Neural cell (in vitro differentiated cells): ENCODE results near the gene CDH4. TPM values are rescaled to one million over a fixed set of nuclear protein-coding genes. Genes with fewer than 3 reads are reported as not detected.

ENCODE experiments used
- H2AFZ ChIP-seq: fragments of 200-600, 300-800 bp; sonication (generic), shearing (Covaris generic); 2 replicates; pipeline ENCODE4 v1.6.0; 2014; ENCODE audit warnings: low read depth, mild to moderate bottlenecking, antibody characterized with exemption, low read length, moderate library complexity
- H3F3A ChIP-seq: fragments of 200-600 bp; shearing (Covaris generic); 2 replicates; pipeline ENCODE4 v1.6.1; 2016; ENCODE audit warnings: mild to moderate bottlenecking, moderate library complexity, mixed read lengths, antibody characterized with exemption, low read length; ENCODE audit not compliant: insufficient read depth, poor library complexity, severe bottlenecking
- H3K27ac ChIP-seq: fragments of 200-600, 300-800 bp; sonication (generic), shearing (Covaris generic); 2 replicates; pipeline ENCODE4 v1.5.1; 2014; ENCODE audit warnings: mild to moderate bottlenecking, low read length, moderate library complexity
- H3K27me3 ChIP-seq: fragments of 300-800, 200-600 bp; sonication (generic), shearing (Covaris generic); 2 replicates; pipeline ENCODE4 v1.6.0; 2014; ENCODE audit warnings: mild to moderate bottlenecking, low read depth, low read length, moderate library complexity; ENCODE audit not compliant: insufficient read depth
- H3K36me3 ChIP-seq: fragments of 300-800, 200-600 bp; sonication (generic), shearing (Covaris generic); 2 replicates; pipeline ENCODE4 v1.5.1; 2014; ENCODE audit warnings: mild to moderate bottlenecking, antibody characterized with exemption, low read length, moderate library complexity; ENCODE audit not compliant: insufficient read depth
- H3K4me2 ChIP-seq: fragments of 300-800, 200-600 bp; sonication (generic), shearing (Covaris generic); 2 replicates; pipeline ENCODE4 v1.6.0; 2014; ENCODE audit warnings: mild to moderate bottlenecking, low read length
- H3K4me3 ChIP-seq: fragments of 300-800, 200-600 bp; sonication (generic), shearing (Covaris generic); 2 replicates; pipeline ENCODE4 v1.5.1; 2014; ENCODE audit warnings: mild to moderate bottlenecking, low read length, moderate library complexity
- H3K79me2 ChIP-seq: fragments of 200-600 bp; shearing (Covaris generic); replicated peaks from 2 replicates; pipeline ENCODE4 v1.6.0; 2014; ENCODE audit warnings: mild to moderate bottlenecking, low read length, moderate library complexity; ENCODE audit not compliant: insufficient read depth
- H3K9ac ChIP-seq: fragments of 300-800, 200-600 bp; sonication (generic), shearing (Covaris generic); 2 replicates; pipeline ENCODE4 v1.6.1; 2016; ENCODE audit warnings: mild to moderate bottlenecking, low read length, mixed read lengths
- H3K9me2 ChIP-seq: fragments of 200-600 bp; shearing (Covaris generic); 2 replicates; pipeline ENCODE4 v1.6.1; 2016; ENCODE audit warnings: mild to moderate bottlenecking, low read length, mixed read lengths; ENCODE audit not compliant: insufficient read depth
- H3K9me3 ChIP-seq: fragments of 200-600, 300-800 bp; sonication (generic), shearing (Covaris generic); 2 replicates; pipeline ENCODE4 v1.6.1; 2016; ENCODE audit warnings: mild to moderate bottlenecking, mixed run types, low read length, moderate library complexity, mixed read lengths
- H4K20me1 ChIP-seq: fragments of 200-600 bp; shearing (Covaris generic); 2 replicates; pipeline ENCODE4 v1.6.1; 2016; ENCODE audit warnings: mild to moderate bottlenecking, mixed run types; ENCODE audit not compliant: insufficient read depth
- CTCF ChIP-seq: fragments of 450-650 bp; IDR thresholded peaks from 2 replicates; pipeline ENCODE4 v1.5.1; 2014; ENCODE audit warnings: antibody characterized with exemption, mild to moderate bottlenecking, moderate library complexity; ENCODE audit not compliant: poor library complexity, severe bottlenecking
- EP300 ChIP-seq: fragments of 450-650 bp; conservative IDR thresholded peaks from 2 replicates; pipeline ENCODE4 v1.6.1; 2014; ENCODE audit warnings: antibody characterized with exemption, mild to moderate bottlenecking, moderate library complexity; ENCODE audit not compliant: poor library complexity, severe bottlenecking
- EZH2 ChIP-seq: fragments of 200-600, 300-800 bp; shearing (Covaris generic), sonication (generic); IDR thresholded peaks from 2 replicates; pipeline ENCODE4 v1.6.1; 2014; ENCODE audit warnings: antibody characterized with exemption, low read length, borderline replicate concordance, mild to moderate bottlenecking; ENCODE audit not compliant: insufficient read depth, poor library complexity, severe bottlenecking
- MXI1 ChIP-seq: fragments of 450-650 bp; conservative IDR thresholded peaks from 2 replicates; pipeline ENCODE4 v1.6.1; 2014; ENCODE audit warnings: antibody characterized with exemption, mild to moderate bottlenecking; ENCODE audit not compliant: poor library complexity, severe bottlenecking
- POLR2AphosphoS5 ChIP-seq: IDR thresholded peaks from 2 replicates; pipeline ENCODE4 v1.6.1; 2012
- RAD21 ChIP-seq: fragments of 450-650 bp; conservative IDR thresholded peaks from 2 replicates; pipeline ENCODE4 v1.6.1; 2014; ENCODE audit warnings: antibody characterized with exemption, mild to moderate bottlenecking, moderate library complexity
- REST ChIP-seq: IDR thresholded peaks from 2 replicates; pipeline ENCODE4 v1.6.1; 2012; ENCODE audit warnings: borderline replicate concordance
- SMC3 ChIP-seq: fragments of 450-650 bp; conservative IDR thresholded peaks from 2 replicates; pipeline ENCODE4 v1.6.1; 2014; ENCODE audit warnings: antibody characterized with exemption, mild to moderate bottlenecking, moderate library complexity; ENCODE audit not compliant: poor library complexity
- TAF1 ChIP-seq: IDR thresholded peaks from 2 replicates; pipeline ENCODE4 v1.6.1; 2012; ENCODE audit warnings: low read depth
- polyA plus RNA-seq: library from polyadenylated mRNA; depleted of rRNA; stranded (reverse); fragments of >200 nt; gene quantifications from 2 replicates; pipeline ENCODE4 v1.2.3, GENCODE V29; 2014

Gene CDH4
- polyA plus RNA-seq, 1 donor from 2014 or later, result 24.6 TPM

- Histone ChIP-seq H3F3A (no peaks in the 10 kb centered on the region), H4K20me1 (no peaks in the 10 kb centered on the region), H3K9me3 (no peaks in the 10 kb centered on the region), H3K79me2 (no peaks in the 10 kb centered on the region), H3K27ac (no peak overlapping the region), H3K9ac (no peak overlapping the region), H3K4me2 (no peak overlapping the region), H3K9me2 (no peaks in the 10 kb centered on the region), H3K4me3 (no peak overlapping the region), H2AFZ (no peak overlapping the region), H3K36me3 (no peaks in the 10 kb centered on the region), H3K27me3 (no peaks in the 10 kb centered on the region)
- TF ChIP-seq CTCF (no peak), SMC3 (no peak), EZH2 (no peak), REST (no peak), EP300 (no peak), POLR2AphosphoS5 (no peak), MXI1 (no peak), RAD21 (no peak), TAF1 (no peak)
Observed at GRCh38 chr20:61891916-61892649, 640.0 kb downstream of the CDH4 start.

- no peaks in the 10 kb centered on the region for H3F3A ChIP-seq
- H3K27me3 ChIP-seq, result no peaks in the 10 kb centered on the region
- H3K9me2 ChIP-seq, result no peaks in the 10 kb centered on the region
- no peaks in the 10 kb centered on the region for H3K79me2 ChIP-seq
- no peak overlapping the region for H3K27ac ChIP-seq
- no peak overlapping the region for H3K4me3 ChIP-seq
- no peak overlapping the region for H2AFZ ChIP-seq
- H3K9me3 ChIP-seq, result no peaks in the 10 kb centered on the region
- H3K36me3 ChIP-seq, result no peaks in the 10 kb centered on the region
- TF ChIP-seq CTCF, result no peak
- TF ChIP-seq MXI1, result no peak
- no peak for TF ChIP-seq EP300
- TF ChIP-seq REST, result no peak
- no peak for TF ChIP-seq EZH2
- TF ChIP-seq SMC3, result no peak
- TF ChIP-seq TAF1, result no peak
- no peak for TF ChIP-seq POLR2AphosphoS5
- no peak for TF ChIP-seq RAD21
- H4K20me1 ChIP-seq, result no peaks in the 10 kb centered on the region
- no peak overlapping the region for H3K9ac ChIP-seq
- no peak overlapping the region for H3K4me2 ChIP-seq
Observed at GRCh38 chr20:61895016-61895415, 643.0 kb downstream of the CDH4 start.
